ENCODE results near the gene CABP4. TPM values are rescaled to one million over a fixed set of nuclear protein-coding genes. Genes with fewer than 3 reads are reported as not detected.

The CABP4 gene
- total RNA-seq, 1 experiment from 2014 or later = not detected

GRCh38 chr11:67451658-67451976 lies 3.5 kb upstream of the CABP4 start:
- Mint-ChIP-seq H3K27ac (0 out of 2 replicates have a peak overlapping the region, but pooled peaks have one; percentile 14), H3K4me1 (no peaks in the 10 kb centered on the region), H3K9me3 (no peaks in the 10 kb centered on the region), H3K4me3 (no peak overlapping the region), H3K36me3 (no peaks in the 10 kb centered on the region), H3K27me3 (ENCODE audit: low read depth) (peaks cover 3% of the 10 kb centered on the region)
- no peak for DNase-seq (ENCODE audit: low spot score)
- no peak for TF ChIP-seq OVOL2 (CRISPR knock-in tag; IDR thresholded peaks at IDR 0.05; ENCODE audit: borderline replicate concordance)
- TF ChIP-seq ZNF263 (CRISPR knock-in tag; IDR thresholded peaks at IDR 0.05; ENCODE audit: low read depth) = no peak
- TF ChIP-seq ZNF232 (CRISPR knock-in tag; IDR thresholded peaks at IDR 0.05) = no peak
- no peak for TF ChIP-seq MXD4 (CRISPR knock-in tag; IDR thresholded peaks at IDR 0.05; ENCODE audit: borderline replicate concordance)
- TF ChIP-seq NFE2L1 (CRISPR knock-in tag; IDR thresholded peaks at IDR 0.05) = no peak
- TF ChIP-seq PRRX2 (CRISPR knock-in tag; IDR thresholded peaks at IDR 0.05) = no peak
- TF ChIP-seq FOXP1 (CRISPR knock-in tag; IDR thresholded peaks at IDR 0.05; ENCODE audit: borderline replicate concordance) = no peak
- TF ChIP-seq AR (CRISPR knock-in tag; IDR thresholded peaks at IDR 0.05) = no peak
- TF ChIP-seq ZNF219 (CRISPR knock-in tag; IDR thresholded peaks at IDR 0.05; ENCODE audit: borderline replicate concordance) = no peak
- no peak for TF ChIP-seq TEAD1 (CRISPR knock-in tag; IDR thresholded peaks at IDR 0.05)
- POLR2A ChIA-PET = no interaction called here
- CTCF ChIA-PET = interaction anchor here (1.5 kb wide), 2 partner anchors 12 to 50 kb away, joined by 4 read pairs; no protein-coding TSS in a partner anchor
- ATAC-seq = no peak

GRCh38 chr11:67452141-67452952 lies 2.8 kb upstream of the CABP4 start, which contains the start of gene GPR152:
Gene GPR152, minus strand, starts transcription at chr11:67452729. Its CDS starts 5 bp downstream, at chr11:67452724.
- H3K4me3 Mint-ChIP-seq = no peak within 1 kb of the TSS
- ATAC-seq (no peak), DNase-seq (ENCODE audit: low spot score) (no peak)
- 0 out of 2 replicates have a peak within 1 kb of the TSS, but pooled peaks have one; percentile 14 for H3K27ac Mint-ChIP-seq
- peaks cover 3% of the 10 kb centered on the region for H3K27me3 Mint-ChIP-seq (ENCODE audit: low read depth)
- no peaks in the 10 kb centered on the region for H3K36me3 Mint-ChIP-seq
- POLR2A ChIA-PET = no interaction called here
- H3K4me1 Mint-ChIP-seq = no peaks in the 10 kb centered on the region
- H3K9me3 Mint-ChIP-seq = no peaks in the 10 kb centered on the region
- CTCF ChIA-PET = interaction anchor here (1.5 kb wide), 2 partner anchors 13 to 50 kb away, joined by 4 read pairs; no protein-coding TSS in a partner anchor
- TF ChIP-seq ZNF138 (CRISPR knock-in tag; conservative IDR thresholded peaks at IDR 0.05) (no peak), ZNF532 (CRISPR knock-in tag; IDR thresholded peaks at IDR 0.05; ENCODE audit: borderline replicate concordance) (no peak), E2F5 (CRISPR knock-in tag; IDR thresholded peaks at IDR 0.05) (no peak), E2F4 (CRISPR knock-in tag; IDR thresholded peaks at IDR 0.05; ENCODE audit: borderline replicate concordance, low read depth) (no peak), JUN (CRISPR knock-in tag; IDR thresholded peaks at IDR 0.05) (no peak), KAT7 (CRISPR knock-in tag; IDR thresholded peaks at IDR 0.05; ENCODE audit: borderline replicate concordance) (no peak), IRF2 (CRISPR knock-in tag; IDR thresholded peaks at IDR 0.05; ENCODE audit: borderline replicate concordance, low read depth) (no peak), MLX (CRISPR knock-in tag; IDR thresholded peaks at IDR 0.05) (no peak), ZNF512 (CRISPR knock-in tag; IDR thresholded peaks at IDR 0.05; ENCODE audit: borderline replicate concordance) (no peak), ZNF423 (CRISPR knock-in tag; IDR thresholded peaks at IDR 0.05) (no peak)
